ENCODE measurements around the gene STOX1.
"Not testable (repeated sequence)": the region's sequence is repeated elsewhere in the genome, so short reads cannot be mapped to it uniquely, and the experiment has no call there.

Gene STOX1

GRCh38 chr10:68831961-68832455 is 4.7 kb downstream of the STOX1 start:
- no peak for DNase-seq

- no peak for DNase-seq
Measured at GRCh38 chr10:68832601-68833000, 5.3 kb downstream of the STOX1 start.

- DNase-seq, result no peak
Measured at GRCh38 chr10:68837626-68838322, 10.4 kb downstream of the STOX1 start.

GRCh38 chr10:68840650-68841049 is 13.3 kb downstream of the STOX1 start:
- DNase-seq, result not testable (repeated sequence)

GRCh38 chr10:68848281-68848680 is 20.9 kb downstream of the STOX1 start:
- DNase-seq, result no peak

- DNase-seq, result no peak
Measured at GRCh38 chr10:68848806-68849205, 21.5 kb downstream of the STOX1 start.

GRCh38 chr10:68856352-68856751 is 29.0 kb downstream of the STOX1 start:
- DNase-seq, result no peak

GRCh38 chr10:68857005-68857404 is 29.7 kb downstream of the STOX1 start:
- no peak for DNase-seq

- no peak for DNase-seq
Measured at GRCh38 chr10:68861253-68861652, 33.9 kb downstream of the STOX1 start.

- DNase-seq, result no peak
Measured at GRCh38 chr10:68864611-68865010, 37.3 kb downstream of the STOX1 start.

GRCh38 chr10:68868173-68868572 is 40.8 kb downstream of the STOX1 start:
- DNase-seq, result not testable (repeated sequence)

GRCh38 chr10:68869623-68870022 is 42.3 kb downstream of the STOX1 start:
- DNase-seq, result no peak

- DNase-seq, result no peak
Measured at GRCh38 chr10:68870061-68870460, 42.7 kb downstream of the STOX1 start.

GRCh38 chr10:68870545-68871104 is 43.3 kb downstream of the STOX1 start:
- DNase-seq, result no peak

- no peak for DNase-seq
Measured at GRCh38 chr10:68871105-68871711, 43.9 kb downstream of the STOX1 start.

- no peak for DNase-seq
Measured at GRCh38 chr10:68871731-68872342, 44.5 kb downstream of the STOX1 start.

GRCh38 chr10:68876246-68877138 is 49.2 kb downstream of the STOX1 start:
- no peak for DNase-seq

GRCh38 chr10:68877482-68878110 is 50.3 kb downstream of the STOX1 start:
- DNase-seq, result no peak

GRCh38 chr10:68878496-68878895 is 51.2 kb downstream of the STOX1 start:
- DNase-seq, result no peak

- DNase-seq, result no peak
Measured at GRCh38 chr10:68879628-68880027, 52.3 kb downstream of the STOX1 start.

GRCh38 chr10:68880181-68880580 is 52.9 kb downstream of the STOX1 start:
- DNase-seq, result no peak

- DNase-seq, result no peak
Measured at GRCh38 chr10:68895041-68895440, 67.7 kb downstream of the STOX1 start.
